Measurements from ENCODE around the gene BMP8A.

Gene BMP8A

DNA sequence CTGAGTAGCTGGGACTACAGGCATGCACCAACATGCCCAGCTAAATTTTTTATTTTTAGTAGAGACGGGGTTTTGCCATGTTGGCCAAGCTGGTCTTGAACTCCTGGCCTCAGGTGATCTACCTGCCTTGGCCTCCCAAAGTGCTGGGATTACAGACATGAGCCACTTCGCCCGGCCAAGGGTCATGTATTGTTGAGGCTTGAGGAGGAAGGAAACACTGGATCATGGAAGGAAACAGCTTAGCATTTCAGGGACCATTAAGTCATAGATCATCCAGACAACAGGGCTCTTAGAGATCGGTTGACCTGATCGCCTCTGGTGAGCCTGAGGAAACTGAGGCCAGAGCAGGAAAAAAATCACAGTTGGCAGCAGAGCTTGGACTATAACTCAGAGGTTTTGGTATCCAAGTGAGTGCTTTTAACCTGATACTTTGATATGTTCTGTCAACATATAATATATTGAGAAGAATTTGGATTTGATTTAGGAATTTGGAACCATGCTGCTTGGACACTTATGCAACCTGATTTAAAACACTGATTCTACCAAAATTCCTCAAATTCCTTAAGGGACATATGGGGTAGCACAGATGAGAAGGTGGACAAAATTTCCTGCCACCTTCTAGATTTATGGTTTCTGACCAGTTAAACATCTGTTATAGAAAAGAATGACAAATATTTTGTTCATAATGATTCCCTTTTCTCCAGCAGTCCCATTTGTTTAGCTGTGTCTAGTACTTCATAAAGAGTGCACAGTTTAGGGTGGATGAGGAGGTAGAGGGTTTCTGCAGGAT lies 13.1 kb upstream of the BMP8A start:
- no peak for TF ChIP-seq CTCF (IDR thresholded peaks at IDR 0.05; ENCODE audit: insufficient read depth, low read length, missing control alignments)
- no peak for DNase-seq (ENCODE audit: low read depth, low spot score)
- H3K4me3 ChIP-seq (ENCODE audit: low read depth, low read length), result no peak overlapping the region
- POLR2A ChIA-PET, result interaction anchor here (0.7 kb wide), 1 partner anchor 150 kb away, joined by 3 read pairs; no protein-coding TSS in a partner anchor
- CTCF ChIA-PET, result interaction anchor here (1.3 to 2.2 kb wide), 2 partner anchors 61 to 379 kb away, joined by 6 to 8 read pairs; no protein-coding TSS in a partner anchor

- CTCF ChIA-PET, result interaction anchor here (1.0 to 1.3 kb wide), 4 partner anchors 9 to 70 kb away, joined by 3 to 7 read pairs (median 3); no protein-coding TSS in a partner anchor
- H3K4me3 ChIP-seq (ENCODE audit: low read depth, low read length), result no peak overlapping the region
- DNase-seq (ENCODE audit: low read depth, low spot score), result no peak
- TF ChIP-seq CTCF (IDR thresholded peaks at IDR 0.05; ENCODE audit: insufficient read depth, low read length, missing control alignments), result no peak
- POLR2A ChIA-PET, result no interaction called here
Measured at GRCh38 chr1:39481289-39481688, 10.1 kb upstream of the BMP8A start.

- no peak for DNase-seq (ENCODE audit: low read depth, low spot score)
- no peak for TF ChIP-seq CTCF (IDR thresholded peaks at IDR 0.05; ENCODE audit: insufficient read depth, low read length, missing control alignments)
- H3K4me3 ChIP-seq (ENCODE audit: low read depth, low read length), result no peak overlapping the region
- CTCF ChIA-PET, result interaction anchor here (0.6 to 1.3 kb wide), 3 partner anchors 56 to 385 kb away, joined by 3 to 4 read pairs (median 3); no protein-coding TSS in a partner anchor
- POLR2A ChIA-PET, result no interaction called here
Measured at GRCh38 chr1:39483276-39483675, 8.2 kb upstream of the BMP8A start.

- POLR2A ChIA-PET, result no interaction called here
- H3K4me3 ChIP-seq (ENCODE audit: low read depth, low read length), result no peak overlapping the region
- TF ChIP-seq CTCF (IDR thresholded peaks at IDR 0.05; ENCODE audit: insufficient read depth, low read length, missing control alignments), result no peak
- no peak for DNase-seq (ENCODE audit: low read depth, low spot score)
- CTCF ChIA-PET, result interaction anchor here (1.3 kb wide), 1 partner anchor 234 kb away, joined by 3 read pairs; no protein-coding TSS in a partner anchor
Measured at GRCh38 chr1:39484564-39484963, 6.9 kb upstream of the BMP8A start.

GRCh38 chr1:39485046-39485803 lies 6.2 kb upstream of the BMP8A start:
- no peak for TF ChIP-seq CTCF (IDR thresholded peaks at IDR 0.05; ENCODE audit: insufficient read depth, low read length, missing control alignments)
- POLR2A ChIA-PET, result no interaction called here
- CTCF ChIA-PET, result interaction anchor here (1.3 to 2.8 kb wide), 2 partner anchors 53 to 233 kb away, joined by 3 to 14 read pairs; no protein-coding TSS in a partner anchor

More at GRCh38 chr1:39485046-39485803, 6.2 kb upstream of the BMP8A start:
- no peak for DNase-seq (ENCODE audit: low read depth, low spot score)
- no peak overlapping the region for H3K4me3 ChIP-seq (ENCODE audit: low read depth, low read length)

Measured in AG04449 (cell line).